ENCODE measurements around the gene MAPT. TPM values are rescaled to one million over a fixed set of nuclear protein-coding genes. Genes with fewer than 3 reads are reported as not detected.

MAPT gene
- total and polyA plus RNA-seq, 2 of the 13 experiments (the other 11 are each of a cell fraction or from before 2014, with no cell fraction given), result 2.1 to 2.8 TPM

DNA sequence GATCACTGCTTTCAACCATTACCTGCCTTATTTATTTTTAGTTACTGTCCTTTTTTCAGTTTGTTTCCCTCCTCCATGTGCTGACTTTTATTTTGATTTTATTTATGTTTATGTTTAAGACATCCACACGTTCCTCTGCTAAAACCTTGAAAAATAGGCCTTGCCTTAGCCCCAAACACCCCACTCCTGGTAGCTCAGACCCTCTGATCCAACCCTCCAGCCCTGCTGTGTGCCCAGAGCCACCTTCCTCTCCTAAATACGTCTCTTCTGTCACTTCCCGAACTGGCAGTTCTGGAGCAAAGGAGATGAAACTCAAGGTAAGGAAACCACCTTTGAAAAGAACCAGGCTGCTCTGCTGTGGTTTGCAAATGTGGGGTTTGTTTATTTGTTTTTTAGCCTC is 95.4 kb downstream of the MAPT start (continued):
- TF ChIP-seq ZHX1 (CRISPR knock-in tag; IDR thresholded peaks at IDR 0.05; ENCODE audit: low read depth), result no peak

DNA sequence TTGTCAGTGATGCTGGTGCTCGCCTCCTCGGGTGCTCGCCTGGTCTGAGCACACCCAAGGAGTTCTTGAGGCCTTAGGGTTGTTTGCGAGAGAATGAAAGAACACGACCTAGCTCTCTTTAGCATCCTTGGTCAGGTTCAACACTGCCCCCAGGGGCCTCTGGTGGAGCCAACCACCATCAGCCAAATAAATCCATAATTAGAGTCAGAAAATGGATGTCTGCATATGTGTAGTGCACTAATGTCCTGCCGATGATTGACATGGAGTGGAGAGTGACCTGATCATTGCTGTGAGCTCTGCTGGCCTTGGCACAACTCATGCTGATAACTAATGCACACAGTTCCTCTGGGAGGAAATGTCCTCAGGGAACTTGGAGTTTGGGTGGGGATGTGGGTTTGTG is 96.5 kb downstream of the MAPT start:
- in situ Hi-C loops (cut with HindIII; ENCODE audit: extremely low pct_ligation_motif_present, low pct_unique_long_range_greater_than_20kb) (no loop called here), intact Hi-C loops (cut with micrococcal nuclease; ENCODE audit: unreplicated experiment) (no loop called here)
- ChIA-PET CTCF (ENCODE audit: low intra/inter-chr PET ratio, low total read pairs) (no interaction called here), POLR2A (no interaction called here)
- TF ChIP-seq TOE1 (CRISPR knock-in tag; IDR thresholded peaks at IDR 0.05) (no peak), PBX2 (CRISPR knock-in tag; IDR thresholded peaks at IDR 0.05) (0 out of 2 replicates have a peak, but pooled peaks have one; percentile 11)
- Histone ChIP-seq H3K4me1 (ENCODE audit: insufficient read depth, low read length) (peaks cover 52% of the 10 kb centered on the region), H3K9ac (ENCODE audit: insufficient read depth, low read depth, low read length) (no peak overlapping the region), H3K9me3 (ENCODE audit: low read length) (no peaks in the 10 kb centered on the region), H3K27me3 (ENCODE audit: control insufficient read depth in 1 of 2, insufficient read depth in 2 of 2, low read length in 2 of 2) (peaks cover 0 to 8% of the 10 kb centered on the region in 2 experiments; a peak in 1 of 5 replicates), H3K4me3 (replicated peaks in 1 of 3; ENCODE audit: insufficient read depth in 1 of 3, low read depth in 2 of 3, low read length in 3 of 3) (no peak overlapping the region), H2AFZ (ENCODE audit: low read length) (no peak overlapping the region), H3K27ac (ENCODE audit: extremely low read length, insufficient read depth, low read length) (no peak overlapping the region), H3K36me3 (replicated peaks in 1 of 2; ENCODE audit: control insufficient read depth in 1 of 2, insufficient read depth in 2 of 2, low read length in 2 of 2) (no peaks in the 10 kb centered on the region), H3K79me2 (ENCODE audit: insufficient read depth, low read length) (no peaks in the 10 kb centered on the region), H3K4me2 (ENCODE audit: low read depth, low read length) (no peak overlapping the region), H4K20me1 (ENCODE audit: insufficient read depth, low read length) (no peaks in the 10 kb centered on the region)
- no TSS peak for BruUV-seq (replicated peaks)
- ATAC-seq, result peak; percentile 17; the same call in 2 of the 3 replicates
- no peak for DNase-seq (ENCODE audit: low spot score)
- peak; percentile 34 for FAIRE-seq
- WGBS (ENCODE audit: low lambda C conversion rate), result 65% methylated on average over 3 of the region's 6 CpGs

Data from HepG2 (cell line).